ENCODE data around the gene ULBP2.
"Not testable (repeated sequence)": the region's sequence is repeated elsewhere in the genome, so short reads cannot be mapped to it uniquely, and the experiment has no call there.

Gene ULBP2

DNA sequence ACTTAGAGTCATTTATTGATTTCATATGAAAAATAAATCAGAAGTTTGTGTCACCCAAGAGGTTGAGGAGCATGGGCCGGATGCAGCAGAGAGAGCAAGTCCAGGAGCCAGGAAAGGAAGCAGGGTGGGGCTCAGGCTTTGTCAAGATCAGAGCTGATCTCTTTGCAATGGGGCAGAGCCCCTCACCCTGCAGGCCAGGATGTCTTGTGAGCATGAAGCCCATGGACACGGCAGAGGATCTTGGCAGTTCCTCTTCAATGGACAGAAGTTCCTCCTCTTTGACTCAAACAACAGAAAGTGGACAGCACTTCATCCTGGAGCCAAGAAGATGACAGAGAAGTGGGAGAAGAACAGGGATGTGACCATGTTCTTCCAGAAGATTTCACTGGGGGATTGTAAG, 27.1 kb downstream of the ULBP2 start:
- not testable (repeated sequence) for DNase-seq (ENCODE audit: low read depth in 2 of 2)

DNA sequence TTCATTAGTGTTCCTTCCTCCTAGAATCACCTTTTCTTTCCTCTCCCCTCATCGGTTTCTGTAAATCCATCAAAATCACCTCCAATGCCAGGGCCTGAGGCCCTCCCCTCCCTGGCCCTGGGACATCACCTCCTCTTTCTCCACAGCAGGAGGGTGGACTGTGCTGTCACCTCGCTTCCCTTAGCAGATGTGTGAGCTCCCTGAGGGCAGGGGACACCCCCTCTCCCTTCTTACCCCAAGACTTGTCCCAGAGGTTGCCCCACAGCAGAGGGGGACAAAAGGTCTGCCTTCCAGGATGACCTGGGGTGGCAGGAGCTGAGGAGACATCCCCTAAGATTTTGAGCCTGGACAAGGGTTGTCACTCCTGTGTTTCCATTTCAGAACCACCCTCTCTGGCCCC, 27.8 kb downstream of the ULBP2 start:
- no peak for DNase-seq (ENCODE audit: low read depth in 2 of 2)

- DNase-seq (ENCODE audit: low read depth in 2 of 2), result not testable (repeated sequence)
Observed at GRCh38 chr6:149974394-149974793, 32.6 kb downstream of the ULBP2 start.

DNA sequence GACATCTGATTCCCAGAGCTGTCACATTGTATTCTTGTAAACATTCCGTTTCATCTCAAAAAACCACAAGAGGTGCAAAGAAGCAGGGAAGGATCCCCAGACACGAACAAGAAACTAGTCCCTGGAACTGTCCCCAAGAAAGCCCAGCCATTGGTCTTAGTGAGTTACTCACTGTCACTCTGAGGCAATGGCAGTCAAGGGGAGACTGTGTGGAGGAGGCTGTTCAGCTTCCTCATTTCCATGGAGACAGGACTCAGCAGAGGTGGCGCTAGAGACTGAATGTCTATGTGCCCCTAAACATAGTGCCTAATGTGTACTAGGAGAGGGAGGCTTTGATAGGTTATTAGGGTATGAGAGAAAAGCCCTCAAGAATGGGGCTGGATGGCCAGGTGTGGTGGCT, 33.0 kb downstream of the ULBP2 start:
- no peak for DNase-seq (ENCODE audit: low read depth in 2 of 2)

GRCh38 chr6:149975400-149975799, 33.6 kb downstream of the ULBP2 start:
- DNase-seq (ENCODE audit: low read depth in 2 of 2), result no peak

DNA sequence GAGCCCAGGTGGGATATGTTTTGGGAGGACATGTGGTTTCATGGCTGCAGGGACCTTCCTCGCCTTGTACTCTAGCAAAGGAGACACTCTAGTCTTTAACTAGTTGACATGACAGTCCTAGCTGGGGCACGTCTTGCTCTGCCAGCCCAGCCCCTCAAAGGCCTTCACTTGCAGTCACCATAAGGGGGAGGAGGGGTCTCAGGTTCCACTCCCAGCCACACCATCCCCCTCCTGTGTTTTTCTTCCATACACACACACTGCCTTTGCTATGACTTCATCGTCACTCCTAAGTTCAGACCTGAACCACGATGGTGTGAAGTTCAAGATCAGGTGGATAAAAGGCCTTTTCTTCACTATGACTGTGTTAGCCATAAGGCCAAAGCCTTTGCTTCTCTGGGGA, 35.4 kb downstream of the ULBP2 start:
- no peak for DNase-seq (ENCODE audit: low read depth in 2 of 2)

DNA sequence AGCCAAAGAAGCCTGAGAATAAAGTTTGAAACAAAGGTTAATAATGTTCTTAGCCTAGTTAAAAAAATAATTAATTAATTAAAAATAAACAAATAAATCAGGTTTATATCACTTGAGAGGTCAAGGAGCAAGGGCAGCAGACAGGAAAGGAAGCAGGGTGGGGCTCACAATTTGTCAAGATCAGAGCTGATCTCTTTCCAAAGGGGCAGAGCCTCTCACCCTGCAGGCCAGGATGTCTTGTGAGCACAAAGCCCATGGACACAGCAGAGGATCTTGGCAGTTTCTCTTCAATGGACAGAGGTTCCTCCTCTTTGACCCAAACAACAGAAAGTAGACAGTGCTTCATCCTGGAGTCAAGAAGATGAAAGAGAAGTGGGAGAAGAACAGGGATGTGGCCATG, 36.8 kb downstream of the ULBP2 start:
- DNase-seq (ENCODE audit: low read depth in 2 of 2), result no peak

DNA sequence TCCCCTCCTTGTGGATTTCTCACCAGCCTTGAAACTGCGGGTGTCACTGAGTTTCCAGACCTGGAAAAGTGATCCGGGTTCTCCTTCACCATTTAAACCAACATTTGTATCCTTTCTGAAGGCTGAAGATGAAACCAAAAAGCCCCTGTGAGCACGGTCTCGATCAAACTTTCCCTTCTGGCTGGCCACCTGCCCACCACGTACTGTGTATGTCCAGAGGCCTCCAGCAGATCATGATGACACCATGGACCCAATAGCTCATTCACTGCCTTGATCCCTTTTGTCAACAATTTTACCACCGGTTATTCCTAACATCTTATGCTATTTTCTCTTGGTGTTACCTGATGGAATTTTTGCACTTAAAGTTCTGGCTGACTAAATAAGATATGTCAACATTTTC, 37.5 kb downstream of the ULBP2 start:
- no peak for DNase-seq (ENCODE audit: low read depth in 2 of 2)

DNA sequence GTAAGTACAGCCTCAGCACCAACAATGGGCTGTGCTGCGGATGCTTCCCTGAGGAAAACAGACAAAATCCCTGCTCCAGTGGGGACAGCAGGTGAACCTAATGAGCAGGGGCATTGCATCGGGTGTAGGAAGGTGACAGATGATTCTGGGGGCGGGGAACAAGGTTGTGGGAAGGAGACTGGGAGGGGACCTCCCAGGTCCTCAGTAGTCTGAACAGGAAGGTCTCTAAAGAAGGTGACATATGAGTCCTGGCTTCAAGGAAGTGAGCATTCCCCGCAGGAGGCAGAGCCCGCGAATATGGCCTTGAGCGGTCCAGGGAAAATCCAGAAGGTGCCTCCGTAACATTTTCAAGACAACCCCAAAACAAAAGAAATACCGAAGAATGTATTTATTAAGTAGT, 41.3 kb downstream of the ULBP2 start:
- no peak for DNase-seq (ENCODE audit: low read depth in 2 of 2)

GRCh38 chr6:149984773-149985172, 43.0 kb downstream of the ULBP2 start:
- DNase-seq (ENCODE audit: low read depth in 2 of 2), result no peak

DNA sequence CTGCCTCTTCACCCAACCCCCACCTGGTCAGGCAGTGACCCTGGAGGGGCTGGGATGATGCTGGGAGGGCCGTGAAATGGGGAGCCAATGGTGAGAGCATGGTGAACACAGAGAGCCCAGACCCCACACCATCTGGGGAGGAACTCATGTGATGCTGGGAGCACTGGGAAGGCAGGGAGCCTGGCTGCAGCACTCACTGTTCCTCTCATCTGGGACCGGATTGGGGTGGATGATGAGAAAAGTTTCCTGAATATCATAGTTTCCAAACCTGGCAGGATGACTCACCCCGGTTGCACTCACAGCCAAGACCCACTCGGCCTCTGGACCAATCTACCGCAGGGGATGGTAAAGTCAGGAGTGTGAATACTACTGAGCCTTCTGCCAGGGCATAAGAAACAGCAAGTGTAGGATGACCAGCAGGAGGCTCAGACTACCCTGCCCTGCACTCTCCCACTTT, 43.7 kb downstream of the ULBP2 start:
- DNase-seq (ENCODE audit: low read depth in 2 of 2), result no peak

DNA sequence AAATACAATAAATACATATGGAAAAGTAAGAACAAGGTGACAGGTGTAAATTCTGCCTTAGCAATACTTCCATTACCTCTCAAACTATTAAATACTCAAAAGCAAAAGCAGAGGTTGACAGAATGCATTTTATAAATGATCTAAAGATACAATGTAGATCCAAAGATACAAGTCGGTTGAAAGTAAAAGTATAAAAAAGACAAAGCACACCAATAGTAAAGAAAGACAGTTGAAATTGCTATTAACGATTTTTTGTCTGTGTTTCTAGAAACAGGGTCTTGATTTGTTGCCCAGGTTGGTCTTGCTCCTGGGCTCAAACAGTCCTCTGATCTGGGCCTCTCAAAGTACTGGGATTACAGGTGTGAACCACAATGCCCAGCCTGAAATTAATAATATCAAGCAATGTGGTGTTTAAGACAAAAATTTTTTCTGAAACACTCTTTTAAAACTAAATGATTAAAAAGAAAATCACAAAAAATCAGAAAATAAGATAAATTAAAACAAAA, 45.8 kb downstream of the ULBP2 start:
- no peak for DNase-seq (ENCODE audit: low read depth in 2 of 2)

GRCh38 chr6:149988550-149989346, 46.9 kb downstream of the ULBP2 start:
- DNase-seq (ENCODE audit: low read depth in 2 of 2), result no peak

GRCh38 chr6:149990212-149990660, 48.4 kb downstream of the ULBP2 start:
- DNase-seq (ENCODE audit: low read depth in 2 of 2), result no peak

- DNase-seq (ENCODE audit: low read depth in 2 of 2), result no peak
Observed at GRCh38 chr6:149990661-149991471, 49.1 kb downstream of the ULBP2 start.

DNA sequence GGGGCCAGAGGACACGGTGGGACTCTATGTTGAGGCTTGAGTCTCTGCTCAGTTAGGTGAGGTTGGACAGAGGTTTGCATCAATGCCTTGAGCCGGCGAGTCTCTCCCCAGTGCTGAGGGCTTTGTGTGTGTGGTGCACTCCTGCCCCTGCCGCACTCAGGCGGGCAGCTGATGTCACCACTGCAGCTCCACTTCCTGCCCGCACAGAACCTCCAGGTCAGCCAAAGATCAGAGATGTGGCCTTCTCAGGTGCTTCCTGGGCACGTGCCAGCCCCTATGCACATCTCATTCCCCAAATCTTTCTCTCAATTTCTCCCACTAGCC, 49.6 kb downstream of the ULBP2 start:
- not testable (repeated sequence) for DNase-seq (ENCODE audit: low read depth in 2 of 2)

- DNase-seq (ENCODE audit: low read depth in 2 of 2), result no peak
Observed at GRCh38 chr6:149991838-149992237, 50.0 kb downstream of the ULBP2 start.

- DNase-seq (ENCODE audit: low read depth in 2 of 2), result no peak
Observed at GRCh38 chr6:149995235-149995750, 53.5 kb downstream of the ULBP2 start.

DNA sequence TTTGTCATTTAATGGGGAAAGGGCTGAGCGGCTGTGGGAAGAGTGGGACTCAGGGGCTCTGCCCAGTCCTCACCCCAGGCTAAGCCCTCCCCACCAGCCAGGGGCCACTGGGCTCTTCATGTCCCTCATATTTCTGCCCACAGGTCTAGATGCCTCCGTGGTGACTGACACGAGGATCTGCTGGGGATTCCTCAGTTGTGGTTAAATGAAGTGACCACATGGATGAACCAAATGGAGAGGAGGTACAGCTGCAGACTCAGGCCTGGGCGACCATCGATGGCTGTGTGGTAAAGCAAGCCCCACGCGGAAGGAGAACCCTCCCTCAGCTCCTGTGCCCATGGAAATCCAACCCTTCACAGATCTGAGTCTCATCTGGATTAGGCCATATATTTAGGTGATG, 54.2 kb downstream of the ULBP2 start:
- no peak for DNase-seq (ENCODE audit: low read depth in 2 of 2)

Data from fibroblast of skin of left quadriceps (primary cell).